GM21723 (cell line): ENCODE measurements around the gene MUC6.
"Not testable (repeated sequence)": the region's sequence is repeated elsewhere in the genome, so short reads cannot be mapped to it uniquely, and the experiment has no call there.

ENCODE experiments used
- ATAC-seq: cut with Tn5 transposase; IDR thresholded peaks from one replicate; pipeline ENCODE4 v1.9.1; 2021; ENCODE audit warnings: mild to moderate bottlenecking, moderate library complexity; ENCODE audit not compliant: unreplicated experiment

The MUC6 gene

DNA sequence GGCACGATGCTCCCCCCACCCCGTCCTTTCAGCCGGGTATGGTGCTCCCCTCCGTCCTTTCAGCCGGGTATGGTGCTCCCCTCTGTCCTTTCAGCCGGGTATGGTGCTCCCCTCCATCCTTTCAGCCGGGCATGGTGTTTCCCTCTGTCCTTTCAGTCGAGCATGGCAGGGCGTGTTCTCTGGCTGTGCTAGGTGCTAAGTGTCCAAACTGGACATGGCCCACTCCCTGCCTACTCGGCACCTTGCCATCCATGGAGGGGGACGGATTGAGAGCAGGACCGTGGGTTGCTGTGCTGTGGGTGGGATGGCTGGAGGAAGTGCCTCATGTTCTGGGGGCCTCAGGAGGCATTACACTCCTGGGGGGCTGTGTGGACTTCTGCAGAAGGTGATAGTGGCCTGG, 45.5 kb downstream of the MUC6 start:
- no peak for ATAC-seq

DNA sequence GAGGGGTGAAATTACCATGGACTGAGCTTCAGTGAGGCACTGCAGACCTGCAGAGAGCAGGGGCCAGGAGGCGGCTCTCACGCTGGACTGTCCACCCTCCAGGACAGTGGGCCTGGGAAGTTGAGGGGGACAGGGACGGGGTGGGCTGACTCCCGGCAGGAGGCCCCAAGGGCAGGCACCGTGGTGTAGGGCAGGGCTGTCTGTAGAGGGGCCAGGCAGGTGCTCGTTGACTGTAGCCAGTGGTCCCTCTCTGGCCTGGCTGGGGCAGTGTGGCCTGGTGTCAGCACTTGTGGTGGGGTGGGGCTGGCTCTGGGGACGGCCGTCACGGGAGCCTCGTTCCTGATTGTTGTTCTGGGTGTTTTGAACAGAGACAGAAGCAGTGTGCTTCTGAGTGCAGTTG, 46.4 kb downstream of the MUC6 start:
- no peak for ATAC-seq

DNA sequence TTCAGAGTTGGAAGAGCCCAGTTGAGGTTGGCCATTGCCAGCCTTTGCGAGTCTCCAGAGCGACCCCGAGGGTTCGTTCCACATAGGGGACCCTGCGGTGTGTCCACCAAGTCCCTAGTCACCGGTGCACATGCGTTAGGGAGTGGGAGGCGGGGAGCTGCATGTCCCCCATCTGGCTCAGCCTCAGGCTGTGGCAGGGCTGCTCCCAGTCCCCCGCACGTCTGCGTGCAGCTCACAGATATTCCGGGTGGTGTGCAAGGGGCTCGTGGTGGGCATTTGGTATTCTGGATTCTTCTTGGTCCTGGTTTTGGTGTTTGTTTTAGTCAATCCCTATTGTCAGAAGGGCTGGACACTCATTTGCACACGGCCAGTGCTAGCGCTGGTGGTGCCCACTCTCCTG, 48.8 kb downstream of the MUC6 start:
- no peak for ATAC-seq

DNA sequence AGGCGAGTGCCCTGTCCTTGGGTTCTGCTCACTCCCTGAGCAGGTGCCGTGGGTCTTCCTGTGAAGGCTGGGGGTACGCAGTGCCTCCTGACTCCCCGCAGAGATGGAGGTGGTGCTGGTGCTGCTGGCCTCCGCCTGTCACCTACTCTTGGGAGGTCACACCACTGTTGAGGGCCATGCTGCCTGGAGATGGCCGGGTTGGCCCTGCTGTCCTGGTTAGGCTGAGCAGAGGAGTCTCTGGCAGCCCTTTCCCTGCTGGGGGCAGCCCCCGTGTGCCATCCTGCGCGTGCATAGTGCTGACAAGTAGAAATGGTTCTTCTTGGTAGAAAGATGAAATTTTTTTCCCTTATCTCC, 49.6 kb downstream of the MUC6 start:
- no peak for ATAC-seq

DNA sequence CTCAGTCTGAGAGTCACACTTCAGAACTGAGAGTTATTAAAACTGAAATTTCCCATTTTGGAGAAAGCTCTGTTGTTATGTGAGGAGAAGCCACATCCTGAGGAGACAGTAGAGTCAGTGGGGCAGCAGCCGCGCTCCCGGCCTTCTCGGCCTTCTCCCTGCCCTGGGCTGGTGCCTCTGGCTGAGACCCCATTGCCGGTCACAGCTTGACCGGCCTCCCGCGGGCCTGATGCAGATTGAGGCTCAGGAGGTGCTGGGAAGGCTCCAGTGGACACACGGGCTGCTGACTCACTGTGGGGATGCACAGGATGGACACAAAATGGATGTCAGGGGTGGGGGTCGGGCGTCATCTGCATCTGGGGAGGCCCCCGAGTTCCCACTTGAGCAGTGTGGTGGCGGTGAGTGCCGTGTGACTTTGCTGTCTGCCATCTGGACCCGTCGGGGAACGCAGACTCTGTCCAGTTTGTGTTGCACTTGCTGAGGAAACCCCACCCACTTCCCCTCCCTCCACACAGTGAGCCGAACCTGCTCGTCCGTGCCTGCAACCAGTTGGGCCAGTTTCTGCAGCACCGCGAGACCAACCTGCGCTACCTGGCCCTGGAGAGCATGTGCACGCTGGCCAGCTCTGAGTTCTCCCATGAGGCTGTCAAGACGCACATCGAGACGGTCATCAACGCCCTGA, 50.1 kb downstream of the MUC6 start:
- no peak for ATAC-seq

DNA sequence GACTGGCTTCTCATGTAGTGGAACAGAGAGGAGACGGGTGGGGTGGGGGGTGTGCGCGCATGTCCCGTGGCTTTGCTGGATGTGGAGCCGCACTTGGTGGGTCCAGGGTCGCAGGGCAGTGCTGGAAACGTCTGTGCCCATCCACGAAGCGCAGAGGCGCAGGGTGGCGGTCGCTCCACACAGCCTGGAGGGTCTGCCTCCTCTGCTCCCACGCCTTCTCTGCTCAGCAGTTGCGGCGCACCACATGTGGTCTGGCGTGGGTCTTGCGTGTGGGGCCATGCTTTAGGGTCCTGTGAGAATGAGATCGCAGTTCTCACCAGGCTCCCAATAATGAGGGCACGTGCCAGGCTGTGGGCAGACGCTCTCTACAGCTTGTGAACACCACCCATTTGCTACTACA, 50.7 kb downstream of the MUC6 start:
- no peak for ATAC-seq

GRCh38 chr11:985406-985805, 51.1 kb downstream of the MUC6 start:
- no peak for ATAC-seq

DNA sequence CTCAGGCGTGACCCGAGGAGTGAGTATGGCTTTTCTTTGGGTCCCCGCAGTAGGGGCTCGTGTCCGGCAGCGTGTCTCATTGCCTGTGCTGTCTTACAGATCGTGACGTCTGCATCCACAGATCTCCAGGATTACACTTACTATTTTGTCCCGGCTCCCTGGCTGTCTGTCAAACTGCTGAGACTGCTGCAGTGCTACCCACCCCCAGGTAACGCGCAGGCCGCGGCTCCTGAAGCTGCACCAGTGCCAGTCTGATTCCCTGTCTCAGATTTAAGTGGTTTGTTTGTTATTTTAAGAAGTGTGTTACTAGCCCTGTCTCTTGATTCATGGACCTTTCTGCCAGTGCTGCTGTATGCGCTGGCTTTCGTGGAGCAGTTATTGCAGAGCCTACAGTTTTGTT, 52.0 kb downstream of the MUC6 start:
- ATAC-seq = no peak

DNA sequence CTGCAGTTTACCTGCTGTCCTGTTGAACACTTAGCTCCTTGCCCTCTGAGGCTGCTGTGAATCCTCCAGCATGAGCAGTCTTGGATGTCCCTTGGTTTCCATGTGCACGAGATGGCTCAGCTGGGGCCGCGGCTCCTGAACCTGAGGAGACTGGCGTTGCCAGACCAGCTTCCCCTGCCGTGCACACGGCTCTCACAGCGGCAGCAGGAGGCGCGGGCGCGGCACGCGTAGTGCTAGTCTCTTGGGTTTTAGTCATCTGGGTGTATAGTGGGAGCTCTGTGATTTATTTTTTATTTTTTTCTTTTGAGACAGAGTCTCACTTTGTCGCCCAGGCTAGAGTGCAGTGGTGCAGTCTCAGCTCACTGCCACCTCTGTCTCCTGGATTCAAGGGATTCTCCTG, 54.8 kb downstream of the MUC6 start:
- ATAC-seq = no peak

DNA sequence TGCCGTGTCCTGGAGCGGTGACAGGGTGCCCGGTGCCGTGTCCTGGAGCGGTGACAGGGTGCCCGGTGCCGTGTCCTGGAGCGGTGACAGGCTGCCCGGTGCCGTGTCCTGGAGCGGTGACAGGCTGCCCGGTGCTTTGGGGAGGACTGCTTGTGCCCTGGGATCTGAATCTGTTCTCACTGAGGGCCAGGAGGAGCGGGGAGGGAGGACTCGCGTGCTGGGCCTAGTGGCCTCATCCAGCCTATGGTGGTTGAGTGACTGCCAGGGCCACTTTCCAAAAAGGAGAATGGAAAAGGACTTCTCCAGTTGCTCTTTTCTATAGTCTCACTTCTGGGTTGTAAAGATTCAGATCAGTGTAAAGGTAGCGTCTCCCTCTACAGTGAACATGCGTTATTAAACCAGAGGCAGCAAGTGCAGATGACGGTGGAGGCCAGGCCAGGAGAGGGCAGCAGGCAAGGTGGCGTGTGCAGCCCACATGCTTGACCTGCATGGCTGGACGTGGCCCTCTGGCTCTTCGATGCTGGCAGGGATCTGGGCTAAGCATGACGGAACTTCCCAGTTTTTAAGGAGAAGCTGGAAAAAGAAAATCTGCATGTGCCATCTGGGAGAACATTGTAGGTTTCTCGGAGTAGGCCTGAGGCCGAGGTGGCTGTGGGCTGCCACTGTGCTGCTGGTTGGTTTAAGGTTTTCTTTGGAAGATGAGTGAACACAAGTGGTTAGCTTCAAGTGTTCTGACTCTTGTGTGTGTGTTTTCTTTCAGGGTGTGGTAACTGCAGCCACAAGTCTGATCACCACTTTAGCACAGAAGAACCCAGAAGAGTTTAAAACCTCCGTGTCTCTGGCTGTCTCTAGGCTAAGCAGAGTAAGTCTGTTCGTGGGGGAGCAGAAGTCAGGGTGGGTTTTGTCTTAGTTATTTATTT, 55.8 kb downstream of the MUC6 start:
- ATAC-seq = no peak

DNA sequence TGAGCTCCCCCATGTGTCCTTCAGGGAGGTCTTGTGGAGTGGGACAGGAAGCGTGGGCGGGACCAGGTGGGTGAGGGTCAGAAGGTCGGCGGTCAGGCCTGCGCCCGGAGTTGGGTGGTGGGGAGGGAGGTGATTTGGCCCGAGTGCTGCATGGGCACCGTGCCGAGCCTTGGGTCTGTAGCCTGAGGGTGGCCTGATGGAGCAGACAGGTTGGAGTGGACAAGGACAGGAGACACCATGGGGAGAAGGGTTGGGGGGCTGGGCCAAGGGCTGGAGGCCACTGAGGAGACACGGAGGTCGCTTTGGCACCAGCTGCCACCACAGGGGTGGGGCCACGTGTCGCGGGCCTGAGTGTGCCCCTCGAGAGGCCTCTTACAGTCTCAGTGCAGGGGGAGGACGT, 57.7 kb downstream of the MUC6 start:
- ATAC-seq = no peak

GRCh38 chr11:977830-978720, 58.4 kb downstream of the MUC6 start:
- ATAC-seq = no peak

DNA sequence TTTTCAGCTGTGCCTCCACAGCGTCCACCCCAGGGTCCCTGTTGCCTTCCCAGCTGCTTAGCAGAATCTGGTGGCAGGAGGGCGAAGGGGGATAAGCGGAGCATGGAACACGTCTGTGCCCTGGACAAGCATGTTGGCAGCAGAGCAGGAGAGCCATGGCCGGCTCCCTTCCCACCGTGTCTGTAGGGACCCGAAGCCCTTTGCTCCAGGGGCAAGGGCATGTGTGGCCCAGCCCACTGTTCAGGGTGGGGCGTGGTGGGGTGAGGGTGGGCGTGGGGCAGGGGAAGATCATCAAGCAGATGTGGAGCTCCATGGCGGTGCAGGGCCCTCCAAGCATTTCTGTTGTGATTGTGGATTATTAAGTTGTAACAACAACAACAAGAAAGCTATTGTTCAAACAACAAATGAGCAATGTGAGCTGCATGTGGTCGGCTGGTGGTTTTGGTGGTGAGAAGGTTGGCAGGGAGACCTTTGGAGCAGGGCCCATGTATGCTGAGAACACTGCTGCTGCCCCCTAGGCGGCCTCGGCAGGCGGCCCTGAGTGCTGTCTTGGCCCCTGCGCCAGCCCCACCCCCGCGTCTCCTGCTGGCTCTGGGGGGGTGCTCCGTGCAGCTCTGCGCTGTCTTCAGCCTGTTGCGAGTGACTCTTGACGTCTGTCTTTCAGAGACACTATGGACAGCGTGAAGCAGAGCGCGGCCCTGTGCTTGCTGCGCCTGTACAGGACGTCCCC, 59.9 kb downstream of the MUC6 start:
- no peak for ATAC-seq

DNA sequence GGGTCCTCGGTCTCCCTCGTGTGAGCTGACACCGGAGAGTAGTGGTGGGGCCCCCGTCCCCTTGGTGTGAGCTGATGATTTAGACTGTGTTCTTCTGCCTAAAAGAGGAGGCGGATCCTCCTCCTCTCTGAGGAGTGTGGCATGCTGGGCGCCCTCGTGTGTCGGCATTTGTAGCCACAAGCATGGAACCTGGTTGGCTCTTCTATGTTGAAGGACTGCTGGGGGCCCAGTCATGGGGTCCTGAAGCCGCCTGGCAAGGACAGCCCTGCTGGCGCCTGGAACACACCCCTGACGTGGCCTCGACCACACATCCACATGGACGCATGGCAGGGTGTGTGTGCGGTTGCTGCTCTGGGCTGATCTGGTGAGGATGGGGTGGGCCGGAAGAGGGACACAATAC, 60.7 kb downstream of the MUC6 start:
- no peak for ATAC-seq

DNA sequence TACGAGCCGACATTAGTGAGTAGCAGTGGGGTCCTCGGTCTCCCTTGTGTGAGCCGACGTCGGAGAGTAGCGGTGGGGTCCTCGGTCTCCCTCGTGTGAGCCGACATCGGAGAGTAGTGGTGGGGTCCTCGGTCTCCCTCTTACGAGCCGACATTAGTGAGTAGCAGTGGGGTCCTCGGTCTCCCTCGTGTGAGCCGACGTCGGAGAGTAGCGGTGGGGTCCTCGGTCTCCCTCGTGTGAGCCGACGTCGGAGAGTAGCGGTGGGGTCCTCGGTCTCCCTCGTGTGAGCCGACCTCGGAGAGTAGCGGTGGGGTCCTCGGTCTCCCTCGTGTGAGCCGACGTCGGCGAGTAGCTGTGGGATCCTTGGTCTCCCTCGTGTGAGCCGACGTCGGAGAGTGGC, 61.1 kb downstream of the MUC6 start:
- not testable (repeated sequence) for ATAC-seq

GRCh38 chr11:973237-973636, 63.3 kb downstream of the MUC6 start:
- ATAC-seq = no peak

- no peak for ATAC-seq
Measured at GRCh38 chr11:972523-973211, 63.9 kb downstream of the MUC6 start.

GRCh38 chr11:971731-972365, 64.7 kb downstream of the MUC6 start:
- ATAC-seq = no peak

GRCh38 chr11:971092-971690, 65.3 kb downstream of the MUC6 start:
- no peak for ATAC-seq
